K562 (cell line): ENCODE measurements around the gene SPPL3. TPM values are rescaled to one million over a fixed set of nuclear protein-coding genes. Genes with fewer than 3 reads are reported as not detected.
A peak's percentile ranks its signal among the peaks of the same experiment; 100 is the strongest.

Source experiments
- ATAC-seq: fragments of 200-7000 bp; cut with Tn5 transposase; 3 replicates; pipeline ENCODE4 v1.9.1; 2020; ENCODE audit warnings: moderate library complexity
- BruUV-seq: library from RNA; stranded (reverse); fragments of 400-500 nt; replicated peaks from 2 replicates; lab custom pipeline; 2021; lab: Mats Ljungman, UMichigan
- CTCF ChIA-PET: fragments of 300-600 bp; formaldehyde crosslinking; extraction: SDS; loops from one replicate; lab custom pipeline; 2021; ENCODE audit warnings: low intra/inter-chr PET ratio; lab: Yijun Ruan, JAX
- POLR2A ChIA-PET: fragments of 300-600, 350-650 bp; sonication (Branson Sonifier 250); formaldehyde crosslinking; extraction: SDS; loops from one replicate; lab custom pipeline; 2021; ENCODE audit warnings: antibody characterized with exemption, inconsistent platforms; lab: Yijun Ruan, JAX
- DNase-seq, 4 experiments: peaks; one replicate each; pipeline versions ENCODE4 v3.0.0 to v3.0.0-alpha.2; 2011 to 2018; ENCODE audit warnings: low spot score in 3 of 4, mixed read lengths in 3 of 4; ENCODE audit errors: extremely low read depth in 1 of 4
- FAIRE-seq: peaks from 2 replicates; lab custom pipeline; 2011; peaks lifted over from hg19 to GRCh38; lab: Jason Lieb, UNC
- H2AFZ ChIP-seq: 2 replicates; pipeline ENCODE4 v1.6.0; 2011; ENCODE audit warnings: low read depth, low read length, control low read depth, inconsistent platforms
- H3K27ac ChIP-seq: fragments of 200-600 bp; 3 replicates; pipeline ENCODE4 v1.8.0; 2011; ENCODE audit warnings: low read depth, mild to moderate bottlenecking, control low read depth, inconsistent platforms, low read length, moderate library complexity, mixed read lengths; ENCODE audit errors: extremely low read depth
- H3K27me3 ChIP-seq, 2 experiments: fragments of 300-600 bp in 1 of 2; 2 replicates in 1 of 2; 3 replicates in 1 of 2; pipeline versions ENCODE4 v1.6.0 to v1.8.0; 2011; ENCODE audit warnings: inconsistent platforms in 2 of 2, low read length in 2 of 2, mild to moderate bottlenecking in 1 of 2, mixed read lengths in 1 of 2, moderate library complexity in 1 of 2; ENCODE audit not compliant: control insufficient read depth in 2 of 2, insufficient read depth in 2 of 2
- H3K36me3 ChIP-seq: fragments of 300-600 bp; 3 replicates; pipeline ENCODE4 v1.8.0; 2011; ENCODE audit warnings: mild to moderate bottlenecking, low read length, inconsistent platforms; ENCODE audit not compliant: control insufficient read depth, insufficient read depth
- H3K4me1 ChIP-seq, 2 experiments: fragments of 200-600 bp in 1 of 2; replicated peaks in 1 of 2; 2 replicates in 1 of 2; 3 replicates in 1 of 2; pipeline versions ENCODE4 v1.5.1 to v1.8.0; 2011; ENCODE audit warnings: inconsistent platforms in 2 of 2, low read length in 2 of 2, mild to moderate bottlenecking in 1 of 2, mixed read lengths in 1 of 2, moderate library complexity in 1 of 2; ENCODE audit not compliant: control insufficient read depth in 2 of 2, insufficient read depth in 2 of 2
- H3K4me2 ChIP-seq: 2 replicates; pipeline ENCODE4 v1.6.1; 2011; ENCODE audit warnings: low read length, control low read depth, inconsistent platforms, mixed read lengths; ENCODE audit not compliant: insufficient read depth
- H3K4me3 ChIP-seq: fragments of 200-600 bp; sonication (generic), shearing (Covaris generic); 2 replicates; pipeline ENCODE4 v1.5.1; 2016; ENCODE audit warnings: control low read depth, inconsistent platforms
- H3K79me2 ChIP-seq: fragments of 200-600 bp; 3 replicates; pipeline ENCODE4 v1.8.0; 2011; ENCODE audit warnings: low read length, inconsistent platforms; ENCODE audit not compliant: control insufficient read depth, insufficient read depth
- H3K9ac ChIP-seq, 2 experiments: 2 replicates each; pipeline versions ENCODE4 v1.6.0 to v1.6.1; 2011; ENCODE audit warnings: low read depth in 2 of 2, low read length in 2 of 2, control low read depth in 1 of 2, inconsistent platforms in 1 of 2, mild to moderate bottlenecking in 1 of 2, mixed read lengths in 1 of 2; ENCODE audit not compliant: insufficient read depth in 1 of 2
- H3K9me1 ChIP-seq: one replicate; pipeline ENCODE4 v1.6.0; 2011; ENCODE audit warnings: inconsistent platforms, mild to moderate bottlenecking, low read length, moderate library complexity; ENCODE audit not compliant: control insufficient read depth, insufficient read depth
- H3K9me3 ChIP-seq: replicated peaks from 2 replicates; pipeline ENCODE4 v1.5.1; 2011; ENCODE audit warnings: low read depth, low read length, inconsistent platforms; ENCODE audit not compliant: control insufficient read depth, insufficient read depth
- H4K20me1 ChIP-seq: replicated peaks from 2 replicates; pipeline ENCODE4 v1.6.1; 2011; ENCODE audit warnings: low read length, inconsistent platforms, mixed read lengths; ENCODE audit not compliant: control insufficient read depth, insufficient read depth
- CBX3 ChIP-seq, 2 experiments: IDR thresholded peaks; 1 replicate in 1 of 2; 2 replicates in 1 of 2; pipeline ENCODE4 v1.6.1; 2012; ENCODE audit warnings: inconsistent platforms in 2 of 2, low read length in 2 of 2, borderline replicate concordance in 1 of 2, control low read depth in 1 of 2
- DEAF1 ChIP-seq: fragments of 450-650 bp; formaldehyde crosslinking; IDR thresholded peaks from 2 replicates; pipeline ENCODE4 v1.4.0; 2020; ENCODE audit warnings: mild to moderate bottlenecking, moderate library complexity
- HNRNPH1 ChIP-seq: fragments of 200-400 bp; formaldehyde crosslinking; optimal IDR thresholded peaks from 2 replicates; pipeline ENCODE3; 2017; ENCODE audit warnings: low read depth, mild to moderate bottlenecking, low read length, moderate library complexity
- KDM1A ChIP-seq, 2 experiments: fragments of 450-650 bp; IDR thresholded peaks; 2 replicates each; pipeline ENCODE4 v1.6.1; 2016; ENCODE audit warnings: mild to moderate bottlenecking in 2 of 2
- MAZ ChIP-seq, 2 experiments: fragments of 450-650 bp in 1 of 2; sonication (generic) in 1 of 2; formaldehyde crosslinking; IDR thresholded peaks in 1 of 2; conservative IDR thresholded peaks in 1 of 2; 2 replicates each; pipeline versions ENCODE4 v1.4.0 to v1.5.0; 2020; ENCODE audit warnings: mild to moderate bottlenecking in 1 of 2, missing genetic modification reagents in 1 of 2
- PURB ChIP-seq: sonication (generic); formaldehyde crosslinking; IDR thresholded peaks from 2 replicates; pipeline ENCODE4 v1.9.0; 2021; ENCODE audit warnings: low read depth, mild to moderate bottlenecking, missing genetic modification reagents
- RBM25 ChIP-seq: fragments of 200-400 bp; formaldehyde crosslinking; IDR thresholded peaks from 2 replicates; pipeline ENCODE4 v1.6.1; 2018; ENCODE audit warnings: low read length, low read depth, moderate library complexity; ENCODE audit not compliant: severe bottlenecking
- SMARCA5 ChIP-seq: fragments of 450-650 bp; IDR thresholded peaks from 2 replicates; pipeline ENCODE4 v1.6.1; 2016
- TCF7 ChIP-seq: sonication (generic); IDR thresholded peaks from 2 replicates; pipeline ENCODE4 v1.6.1; 2016; ENCODE audit warnings: antibody characterized with exemption, borderline replicate concordance
- TEAD1 ChIP-seq, 2 experiments: fragments of 450-650 bp in 1 of 2; sonication (generic) in 1 of 2; formaldehyde crosslinking; IDR thresholded peaks; 2 replicates each; pipeline versions ENCODE4 v1.4.0 to v1.8.0; 2020 to 2022; ENCODE audit warnings: mild to moderate bottlenecking in 2 of 2, missing genetic modification reagents in 1 of 2
- YY1 ChIP-seq, 3 experiments: IDR thresholded peaks; 2 replicates each; pipeline ENCODE4 v1.6.1; 2011; ENCODE audit warnings: low read length in 2 of 3, mild to moderate bottlenecking in 2 of 3, moderate library complexity in 2 of 3, borderline replicate concordance in 1 of 3, control low read depth in 1 of 3, low read depth in 1 of 3; ENCODE audit not compliant: insufficient read depth in 3 of 3, insufficient replicate concordance in 2 of 3, control insufficient read depth in 1 of 3, insufficient read length in 1 of 3; ENCODE audit errors: extremely low read depth in 1 of 3
- ZFP30 ChIP-seq: fragments of 250-450 bp; sonication (Bioruptor Pico); IDR thresholded peaks from 2 replicates; pipeline ENCODE4 v1.8.0; 2022; ENCODE audit warnings: moderate library complexity, mild to moderate bottlenecking, inconsistent platforms, borderline replicate concordance
- ZNF23 ChIP-seq: fragments of 250-450 bp; sonication (Bioruptor Pico); IDR thresholded peaks from 2 replicates; pipeline ENCODE4 v1.4.0; 2020; ENCODE audit warnings: mild to moderate bottlenecking
- ZNF280A ChIP-seq: fragments of 450-650 bp; IDR thresholded peaks from 2 replicates; pipeline ENCODE4 v1.6.1; 2018; ENCODE audit warnings: mild to moderate bottlenecking, low read depth; ENCODE audit not compliant: partially characterized antibody
- WGBS: fragments of 100-300 bp; shearing (Covaris generic); methylation state at CpG from one replicate; pipeline ENCODE4 v1.1.6; 2016; ENCODE audit warnings: low coverage, mixed read lengths; ENCODE audit not compliant: insufficient coverage; ENCODE audit errors: missing lambda C conversion rate; 5-methylcytosine and 5-hydroxymethylcytosine counted together
- in situ Hi-C: fragments of 300-500 bp; cut with MboI; formaldehyde crosslinking; loops from 4 replicates; pipeline ENCODE4 v1.15.0; 2018; ENCODE audit warnings: inconsistent platforms, mixed read lengths
- intact Hi-C: fragments of 100-400 bp; cut with micrococcal nuclease; formaldehyde crosslinking; loops from 2 replicates; pipeline ENCODE4 v1.14.2; 2022
- polyA plus RNA-seq, 8 experiments: library from polyadenylated mRNA; depleted of rRNA in 4 of 8; stranded (reverse) in 5 of 8; unstranded in 3 of 8; fragments of >200 nt; fragmentation: Nextera tagmentation in 2 of 8; fragmentation: Illumina TruSeq in 1 of 8; extraction: Ambion mirVana in 2 of 8; extraction: Trizol in 1 of 8; gene quantifications; 2 replicates each; pipeline versions ENCODE4 v1.2.1 to v1.2.3, GENCODE V29; 2011 to 2014; ENCODE audit warnings: inconsistent platforms in 1 of 8, missing spikeins in 1 of 8
- total RNA-seq, 7 experiments: library from RNA; depleted of rRNA in 6 of 7; stranded (reverse); fragments of >200 nt in 6 of 7; fragmentation: Illumina TruSeq in 2 of 7; extraction: Trizol in 2 of 7; gene quantifications; 2 replicates each; pipeline versions ENCODE4 v1.2.1 to v1.2.3, GENCODE V29; 2011 to 2021; ENCODE audit warnings: low replicate concordance in 1 of 7
- TF ChIP-seq, protein P1 (sequence below): fragments of 450-650 bp; formaldehyde crosslinking; IDR thresholded peaks from 2 replicates; pipeline ENCODE4 v1.4.0; 2020; ENCODE audit warnings: mild to moderate bottlenecking, mixed read lengths

Gene SPPL3
- total and polyA plus RNA-seq, 9 of the 15 experiments (the other 6 are each of a cell fraction or from before 2014, with no cell fraction given), result 2.9 to 32.1 (median 7.1) TPM

DNA sequence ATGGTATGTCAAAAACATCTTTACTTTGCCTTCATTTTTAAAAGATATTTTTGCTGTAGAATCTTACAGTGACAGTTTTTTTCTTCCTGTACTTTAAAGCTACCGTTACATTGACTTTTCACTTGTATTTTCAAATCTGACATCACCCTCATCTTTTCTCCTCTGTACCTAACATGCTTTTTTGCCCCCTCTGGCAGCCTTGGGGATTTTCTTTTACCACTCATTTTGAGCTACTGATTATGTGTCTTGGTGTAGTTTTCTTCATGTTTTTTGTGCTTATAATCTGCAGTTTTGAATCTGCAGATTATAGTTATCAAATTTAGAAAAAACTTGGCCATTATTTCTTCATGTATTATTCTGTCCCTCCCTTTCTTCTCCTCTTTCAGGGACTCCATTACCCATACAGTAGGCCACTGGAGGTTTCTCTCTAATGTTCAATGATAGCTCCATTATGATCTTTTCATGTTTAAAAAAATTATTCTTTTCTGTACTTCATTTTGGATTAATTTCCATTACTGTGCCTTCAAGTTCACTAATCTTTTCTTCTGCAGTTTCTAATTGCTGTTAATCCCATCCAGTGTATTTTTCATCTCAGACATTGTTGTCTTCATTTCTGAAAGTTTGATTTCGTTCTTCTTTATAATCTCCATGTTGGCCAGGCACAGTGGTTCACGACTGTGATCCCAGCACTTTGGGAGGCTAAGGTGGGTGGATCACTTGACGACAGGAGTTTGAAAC lies 108.5 kb downstream of the SPPL3 start:
- 80% methylated on average over 4 of the region's 4 CpGs for WGBS
- intact Hi-C loops, result no loop called here
- H3K4me3 ChIP-seq, result no peak overlapping the region
- H3K9ac ChIP-seq, result no peak overlapping the region
- no peaks in the 10 kb centered on the region for H3K27me3 ChIP-seq
- H2AFZ ChIP-seq, result no peak overlapping the region
- no TSS peak for BruUV-seq
- no peaks in the 10 kb centered on the region for H3K79me2 ChIP-seq
- ChIA-PET POLR2A (interaction anchor here (0.7 kb wide), 1 partner anchor 31 kb away, joined by 3 read pairs; no protein-coding TSS in a partner anchor), CTCF (no interaction called here)
- H3K9me3 ChIP-seq, result peaks cover 2% of the 10 kb centered on the region
- no peak for ATAC-seq
- H3K27ac ChIP-seq, result no peak overlapping the region
- no peak for DNase-seq
- in situ Hi-C loops, result no loop called here
- FAIRE-seq, result no peak
- no peak overlapping the region for H3K4me2 ChIP-seq
- no peaks in the 10 kb centered on the region for H3K9me1 ChIP-seq
- peaks cover 0 to 7% of the 10 kb centered on the region in 2 experiments; a peak in 1 of 5 replicates for H3K4me1 ChIP-seq
- no peaks in the 10 kb centered on the region for H4K20me1 ChIP-seq
- no peaks in the 10 kb centered on the region for H3K36me3 ChIP-seq
- TF ChIP-seq DEAF1 (no peak), YY1 (IDR thresholded peaks at IDR 0.05; ENCODE audit: borderline replicate concordance in 1 of 3, control insufficient read depth in 1 of 3, extremely low read depth in 1 of 3, insufficient read depth in 3 of 3, insufficient read length in 1 of 3, insufficient replicate concordance in 2 of 3, low read depth in 1 of 3, low read length in 2 of 3) (no peak), ZNF280A (peak; percentile 52), ZFP30 (CRISPR knock-in tag) (peak; percentile 97), KDM1A (IDR thresholded peaks at IDR 0.05) (0 out of 4 replicates have a peak, but pooled peaks of 1 of the 2 experiments have one; percentile 38), PURB (CRISPR knock-in tag) (no peak), TEAD1 (CRISPR knock-in tag; IDR thresholded peaks at IDR 0.05) (no peak), CBX3 (IDR thresholded peaks at IDR 0.05; ENCODE audit: borderline replicate concordance in 1 of 2, low read length in 2 of 2) (peak in 1 of 2 experiments; percentile 91; a peak in 2 of 3 replicates), SMARCA5 (0 out of 2 replicates have a peak, but pooled peaks have one; percentile 26), RBM25 (peak; percentile 66), TCF7 (no peak), ZNF23 (CRISPR knock-in tag) (no peak), HNRNPH1 (no peak), MAZ (CRISPR knock-in tag; conservative IDR thresholded peaks at IDR 0.05 in 1 of 2, IDR thresholded peaks at IDR 0.05 in 1 of 2) (no peak)
- TF ChIP-seq, protein P1, sequence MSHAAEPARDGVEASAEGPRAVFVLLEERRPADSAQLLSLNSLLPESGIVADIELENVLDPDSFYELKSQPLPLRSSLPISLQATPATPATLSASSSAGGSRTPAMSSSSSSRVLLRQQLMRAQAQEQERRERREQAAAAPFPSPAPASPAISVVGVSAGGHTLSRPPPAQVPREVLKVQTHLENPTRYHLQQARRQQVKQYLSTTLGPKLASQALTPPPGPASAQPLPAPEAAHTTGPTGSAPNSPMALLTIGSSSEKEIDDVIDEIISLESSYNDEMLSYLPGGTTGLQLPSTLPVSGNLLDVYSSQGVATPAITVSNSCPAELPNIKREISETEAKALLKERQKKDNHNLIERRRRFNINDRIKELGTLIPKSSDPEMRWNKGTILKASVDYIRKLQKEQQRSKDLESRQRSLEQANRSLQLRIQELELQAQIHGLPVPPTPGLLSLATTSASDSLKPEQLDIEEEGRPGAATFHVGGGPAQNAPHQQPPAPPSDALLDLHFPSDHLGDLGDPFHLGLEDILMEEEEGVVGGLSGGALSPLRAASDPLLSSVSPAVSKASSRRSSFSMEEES (CRISPR knock-in tag), result no peak
